KMS-11 (cell line): Measurements from ENCODE around the gene TBPL1.

Experiments used
- H2AFZ ChIP-seq: fragments of 200-600 bp; sonication (generic); 2 replicates; pipeline ENCODE4 v1.6.1; 2016; ENCODE audit warnings: antibody characterized with exemption, mixed run types, low read depth
- H3K27ac ChIP-seq: fragments of 200-600 bp; sonication (generic); 2 replicates; pipeline ENCODE4 v1.6.1; 2016; ENCODE audit warnings: mild to moderate bottlenecking, mixed run types
- H3K27me3 ChIP-seq: fragments of 200-600 bp; sonication (generic); 2 replicates; pipeline ENCODE4 v1.6.1; 2017; ENCODE audit warnings: mild to moderate bottlenecking, low read depth, mixed run types, moderate library complexity; ENCODE audit not compliant: insufficient read depth
- H3K36me3 ChIP-seq: fragments of 200-600 bp; sonication (generic); 2 replicates; pipeline ENCODE4 v1.6.1; 2017; ENCODE audit warnings: mild to moderate bottlenecking, mixed run types; ENCODE audit not compliant: insufficient read depth
- H3K4me1 ChIP-seq: fragments of 200-600 bp; sonication (generic); 2 replicates; pipeline ENCODE4 v1.6.1; 2016; ENCODE audit warnings: mild to moderate bottlenecking, low read depth, mixed run types; ENCODE audit not compliant: poor library complexity, severe bottlenecking
- H3K4me2 ChIP-seq: fragments of 200-600 bp; sonication (generic); 2 replicates; pipeline ENCODE4 v1.7.0; 2016; ENCODE audit warnings: mild to moderate bottlenecking, mixed run types
- H3K4me3 ChIP-seq: fragments of 200-600 bp; sonication (generic); IDR thresholded peaks from 2 replicates; pipeline ENCODE4 v1.6.1; 2017; ENCODE audit warnings: low read depth, low read length, mixed read lengths; ENCODE audit not compliant: insufficient read depth
- H3K79me2 ChIP-seq: fragments of 200-600 bp; sonication (generic); 2 replicates; pipeline ENCODE4 v1.6.1; 2016; ENCODE audit warnings: low read depth, mixed run types; ENCODE audit not compliant: insufficient read depth
- H3K9ac ChIP-seq: fragments of 200-600 bp; sonication (generic); 2 replicates; pipeline ENCODE4 v1.6.1; 2016; ENCODE audit warnings: mild to moderate bottlenecking, mixed run types
- H4K20me1 ChIP-seq: fragments of 200-600 bp; sonication (generic); 2 replicates; pipeline ENCODE4 v1.6.1; 2016; ENCODE audit warnings: mild to moderate bottlenecking, mixed run types; ENCODE audit not compliant: insufficient read depth
- CTCF ChIP-seq: fragments of 200-600 bp; sonication (generic); conservative IDR thresholded peaks from 2 replicates; pipeline ENCODE4 v1.6.1; 2017; ENCODE audit warnings: low read depth, mild to moderate bottlenecking, antibody characterized with exemption, low read length, moderate library complexity, mixed read lengths

Gene TBPL1

GRCh38 chr6:134000443-134000842 is 47.4 kb downstream of the TBPL1 start:
- Histone ChIP-seq H3K27me3 (no peaks in the 10 kb centered on the region), H3K79me2 (no peaks in the 10 kb centered on the region), H3K4me2 (0 out of 2 replicates have a peak overlapping the region, but pooled peaks have one; percentile 39), H3K27ac (no peak overlapping the region), H3K36me3 (no peaks in the 10 kb centered on the region), H2AFZ (no peak overlapping the region), H3K4me3 (no peak overlapping the region), H3K4me1 (peaks cover 75% of the 10 kb centered on the region), H3K9ac (no peak overlapping the region), H4K20me1 (no peaks in the 10 kb centered on the region)
- TF ChIP-seq CTCF, result no peak

GRCh38 chr6:134002821-134003220 is 49.8 kb downstream of the TBPL1 start:
- H3K4me2 ChIP-seq, result peak overlapping the region; percentile 86

GRCh38 chr6:134003542-134003951 is 50.5 kb downstream of the TBPL1 start:
- Histone ChIP-seq H3K27ac (peak overlapping the region; percentile 92), H2AFZ (peak overlapping the region; percentile 78)

More at GRCh38 chr6:134002821-134003220, 49.8 kb downstream of the TBPL1 start:
- Histone ChIP-seq H3K79me2 (no peaks in the 10 kb centered on the region), H3K27me3 (no peaks in the 10 kb centered on the region), H4K20me1 (no peaks in the 10 kb centered on the region), H3K4me3 (no peak overlapping the region), H3K4me1 (peaks cover 98% of the 10 kb centered on the region), H3K27ac (peak overlapping the region; percentile 92), H3K36me3 (no peaks in the 10 kb centered on the region), H3K9ac (peak overlapping the region; percentile 55), H2AFZ (peak overlapping the region; percentile 78)
- no peak for TF ChIP-seq CTCF

GRCh38 chr6:134004714-134005113 is 51.7 kb downstream of the TBPL1 start:
- no peak overlapping the region for H3K4me3 ChIP-seq
- 0 out of 2 replicates have a peak overlapping the region, but pooled peaks have one; percentile 86 for H3K4me2 ChIP-seq
- H2AFZ ChIP-seq, result no peak overlapping the region
- H3K4me1 ChIP-seq, result peaks cover 98% of the 10 kb centered on the region
- no peaks in the 10 kb centered on the region for H4K20me1 ChIP-seq
- no peaks in the 10 kb centered on the region for H3K27me3 ChIP-seq
- H3K36me3 ChIP-seq, result no peaks in the 10 kb centered on the region
- H3K9ac ChIP-seq, result no peak overlapping the region
- no peak; the same call in 1 of the 2 replicates for TF ChIP-seq CTCF
- no peak overlapping the region; the same call in 1 of the 2 replicates for H3K27ac ChIP-seq
- no peaks in the 10 kb centered on the region for H3K79me2 ChIP-seq

More at GRCh38 chr6:134003542-134003951, 50.5 kb downstream of the TBPL1 start:
- no peaks in the 10 kb centered on the region for H3K36me3 ChIP-seq
- no peak for TF ChIP-seq CTCF
- H3K9ac ChIP-seq, result peak overlapping the region; percentile 55
- H4K20me1 ChIP-seq, result no peaks in the 10 kb centered on the region
- no peaks in the 10 kb centered on the region for H3K79me2 ChIP-seq
- H3K4me3 ChIP-seq, result no peak overlapping the region
- H3K27me3 ChIP-seq, result no peaks in the 10 kb centered on the region
- H3K4me2 ChIP-seq, result peak overlapping the region; percentile 86
- H3K4me1 ChIP-seq, result peaks cover 98% of the 10 kb centered on the region
